CD4-positive, alpha-beta T cell (primary cell): ENCODE results near the gene AGT. TPM values are rescaled to one million over a fixed set of nuclear protein-coding genes. Genes with fewer than 3 reads are reported as not detected.

Source experiments
- ATAC-seq: fragments of 200-7000 bp; cut with Tn5 transposase; one replicate; pipeline ENCODE4 v1.10.0; 2022; ENCODE audit warnings: mild to moderate bottlenecking; ENCODE audit not compliant: poor library complexity
- CTCF ChIA-PET: fragments of 350-600 bp; sonication (Branson Sonifier 250); formaldehyde crosslinking; loops from one replicate; lab custom pipeline; 2021; ENCODE audit warnings: antibody characterized with exemption, inconsistent platforms; lab: Charles Lee
- POLR2A ChIA-PET: fragments of 350-600 bp; sonication (Branson Sonifier 250); formaldehyde crosslinking; loops from one replicate; lab custom pipeline; 2021; ENCODE audit warnings: antibody characterized with exemption, inconsistent platforms; lab: Charles Lee
- DNase-seq, 14 experiments: peaks; one replicate each; pipeline ENCODE4 v3.0.0-alpha.2; 2013 to 2020; ENCODE audit warnings: mixed read lengths in 2 of 14
- H3K27ac ChIP-seq, 2 donors: one replicate each; pipeline versions ENCODE4 v1.5.1 to v1.7.0; 2013; ENCODE audit warnings: low read length in 2 of 2, low read depth in 1 of 2, mild to moderate bottlenecking in 1 of 2
- H3K27me3 ChIP-seq, 2 experiments: 1 replicate in 1 of 2; 2 replicates in 1 of 2; pipeline versions ENCODE4 v1.6.1 to v1.7.0; 2013; ENCODE audit warnings: low read length in 2 of 2, control low read depth in 1 of 2, mild to moderate bottlenecking in 1 of 2, moderate library complexity in 1 of 2; ENCODE audit not compliant: insufficient read depth in 2 of 2, control insufficient read depth in 1 of 2
- H3K36me3 ChIP-seq: one replicate; pipeline ENCODE4 v1.6.1; 2013; ENCODE audit warnings: low read length, control low read depth; ENCODE audit not compliant: insufficient read depth
- H3K4me1 ChIP-seq: one replicate; pipeline ENCODE4 v1.6.1; 2013; ENCODE audit warnings: low read length, control low read depth; ENCODE audit not compliant: insufficient read depth
- H3K4me3 ChIP-seq: one replicate; pipeline ENCODE4 v1.5.1; 2013; ENCODE audit warnings: mild to moderate bottlenecking, low read length, moderate library complexity
- H3K9me3 ChIP-seq, 2 experiments: 1 replicate in 1 of 2; 2 replicates in 1 of 2; pipeline versions ENCODE4 v1.6.1 to v1.7.0; 2013; ENCODE audit warnings: low read length in 2 of 2, mild to moderate bottlenecking in 2 of 2, control low read depth in 1 of 2, moderate library complexity in 1 of 2; ENCODE audit not compliant: control insufficient read depth in 1 of 2, insufficient read depth in 1 of 2
- H3K27ac Mint-ChIP-seq: one replicate; pipeline ENCODE4 v1.8.0; 2020; ENCODE audit warnings: mixed read lengths
- H3K27me3 Mint-ChIP-seq: one replicate; pipeline ENCODE4 v1.8.0; 2021; ENCODE audit warnings: mixed read lengths
- H3K36me3 Mint-ChIP-seq: one replicate; pipeline ENCODE4 v1.8.0; 2021; ENCODE audit warnings: low read depth, mixed read lengths
- H3K4me1 Mint-ChIP-seq: one replicate; pipeline ENCODE4 v1.8.0; 2021; ENCODE audit warnings: low read depth, mixed read lengths
- H3K4me3 Mint-ChIP-seq: one replicate; pipeline ENCODE4 v1.8.0; 2020; ENCODE audit warnings: mild to moderate bottlenecking, mixed read lengths
- H3K9me3 Mint-ChIP-seq: one replicate; pipeline ENCODE4 v1.8.0; 2020; ENCODE audit warnings: mixed read lengths
- CTCF ChIP-seq: fragments of 200-600 bp; IDR thresholded peaks from one replicate; pipeline ENCODE4 v1.8.0; 2022; ENCODE audit warnings: antibody characterized with exemption, mild to moderate bottlenecking
- intact Hi-C, 2 experiments: fragments of 100-400 bp; cut with DNase I in 1 of 2; cut with micrococcal nuclease in 1 of 2; formaldehyde crosslinking; loops; one replicate each; pipeline versions ENCODE4 v1.15.1 to v1.9.0; 2023 to 2025; cut with DNase I, micrococcal nuclease
- total RNA-seq, 174 experiments: library from RNA in 2 of 174; stranded (reverse) in 2 of 174; gene quantifications; one replicate each; pipeline ENCODE4 v1.2.3 and lab custom pipeline; 2021 to 2026

Gene AGT
- total RNA-seq, 2 experiments from 2014 or later, result not detected

- H3K36me3 Mint-ChIP-seq, result no peaks in the 10 kb centered on the region
- CTCF ChIA-PET, result no interaction called here
- no peak overlapping the region for H3K4me3 Mint-ChIP-seq
- TF ChIP-seq CTCF, result no peak
- H3K4me1 ChIP-seq, result peaks cover 9% of the 10 kb centered on the region
- H3K4me3 ChIP-seq, result no peak overlapping the region
- intact Hi-C loops, result no loop called here
- H3K36me3 ChIP-seq, result no peaks in the 10 kb centered on the region
- no peak for ATAC-seq
- DNase-seq, result no peak
- H3K9me3 Mint-ChIP-seq, result no peaks in the 10 kb centered on the region
- H3K27ac Mint-ChIP-seq, result no peak overlapping the region
- H3K4me1 Mint-ChIP-seq, result no peaks in the 10 kb centered on the region
- no peaks in the 10 kb centered on the region for H3K9me3 ChIP-seq
- no peak overlapping the region for H3K27ac ChIP-seq
- H3K27me3 ChIP-seq, result peaks cover 0 to 4% of the 10 kb centered on the region in 2 experiments
- POLR2A ChIA-PET, result no interaction called here
- peaks cover 5% of the 10 kb centered on the region for H3K27me3 Mint-ChIP-seq
These were observed 40.9 kb upstream of the AGT start for GRCh38 chr1:230754796-230755195.

- ChIA-PET POLR2A (interaction anchor here (0.6 kb wide), 1 partner anchor 1057 kb away, joined by 3 read pairs; no protein-coding TSS in a partner anchor), CTCF (no interaction called here)
- Mint-ChIP-seq H3K4me1 (no peaks in the 10 kb centered on the region), H3K36me3 (no peaks in the 10 kb centered on the region), H3K9me3 (no peaks in the 10 kb centered on the region), H3K4me3 (peak overlapping the region; percentile 27), H3K27ac (no peak overlapping the region), H3K27me3 (peaks cover 2% of the 10 kb centered on the region)
- Histone ChIP-seq H3K9me3 (no peaks in the 10 kb centered on the region), H3K36me3 (no peaks in the 10 kb centered on the region), H3K4me3 (no peak overlapping the region), H3K27ac (no peak overlapping the region), H3K4me1 (peaks cover 9% of the 10 kb centered on the region), H3K27me3 (peaks cover 0 to 4% of the 10 kb centered on the region in 2 experiments)
- no peak for TF ChIP-seq CTCF
- peak in 4 of 14 experiments; percentile 31 to 79 (median 48) for DNase-seq
- intact Hi-C loops, result no loop called here
- ATAC-seq, result peak; percentile 65
These were observed 39.8 kb upstream of the AGT start for GRCh38 chr1:230753586-230754251.

- peaks cover 0 to 4% of the 10 kb centered on the region in 2 experiments for H3K27me3 ChIP-seq
- Mint-ChIP-seq H3K4me1 (no peaks in the 10 kb centered on the region), H3K27me3 (no peaks in the 10 kb centered on the region), H3K9me3 (no peaks in the 10 kb centered on the region), H3K27ac (no peak overlapping the region), H3K36me3 (no peaks in the 10 kb centered on the region), H3K4me3 (no peak overlapping the region)
- ChIA-PET POLR2A (no interaction called here), CTCF (no interaction called here)
- no peak overlapping the region for H3K4me3 ChIP-seq
- H3K36me3 ChIP-seq, result no peaks in the 10 kb centered on the region
- no peak for ATAC-seq
- H3K4me1 ChIP-seq, result peaks cover 9% of the 10 kb centered on the region
- TF ChIP-seq CTCF, result no peak
- H3K9me3 ChIP-seq, result no peaks in the 10 kb centered on the region
- no peak overlapping the region for H3K27ac ChIP-seq
- DNase-seq, result no peak
- intact Hi-C loops, result no loop called here
These were observed 39.3 kb upstream of the AGT start for GRCh38 chr1:230753191-230753585.
